Motor neuron (in vitro differentiated cells): ENCODE data around the gene CFAP251. TPM values are rescaled to one million over a fixed set of nuclear protein-coding genes. Genes with fewer than 3 reads are reported as not detected.

Source experiments
- ATAC-seq, 8 experiments: fragments of 200-7000 bp; cut with Tn5 transposase; replicated peaks in 6 of 8; 2 replicates each; pipeline ENCODE4 v1.8.0; 2021; ENCODE audit warnings: mild to moderate bottlenecking in 8 of 8, moderate library complexity in 8 of 8
- H3K27ac ChIP-seq, 2 donors: fragments of 250-450 bp; sonication (Bioruptor Pico); 2 replicates each; pipeline ENCODE4 v1.9.0; 2021; ENCODE audit warnings: antibody characterized with exemption in 2 of 2, mild to moderate bottlenecking in 2 of 2, moderate library complexity in 1 of 2
- H3K4me1 ChIP-seq, 2 donors: fragments of 250-450 bp; sonication (Bioruptor Pico); replicated peaks in 1 of 2; 2 replicates each; pipeline ENCODE4 v1.6.1; 2021; ENCODE audit warnings: antibody characterized with exemption in 2 of 2, mild to moderate bottlenecking in 2 of 2, moderate library complexity in 1 of 2
- H3K4me3 ChIP-seq, 5 donors: fragments of 250-450 bp; sonication (Bioruptor Pico); 2 replicates each; pipeline ENCODE4 v1.9.0; 2021; ENCODE audit warnings: antibody characterized with exemption in 5 of 5, mild to moderate bottlenecking in 5 of 5, moderate library complexity in 4 of 5
- WGBS, 10 experiments: fragments of 450-650 bp; shearing (Covaris generic); methylation state at CpG; one replicate each; pipeline ENCODE4 v1.0.0; 2022; 5-methylcytosine and 5-hydroxymethylcytosine counted together
- in situ Hi-C, 9 experiments: fragments of 400-800 bp; cut with MboI; loops; one replicate each; pipeline ENCODE4 v1.15.0; 2021; ENCODE audit warnings: low sequenced_read_pairs in 9 of 9, low pct_unique_long_range_greater_than_20kb in 2 of 9; ENCODE audit not compliant: unreplicated experiment in 9 of 9
- total RNA-seq, 8 experiments: library from RNA; unstranded; fragments of 300-600 nt; gene quantifications; 2 replicates each; pipeline versions ENCODE4 v1.2.3 to v1.2.4, GENCODE V29; 2022

Gene CFAP251
- total RNA-seq, 8 experiments from 2014 or later, result 1.7 to 5.3 (median 2.7) TPM

- Histone ChIP-seq H3K4me3 (no peak overlapping the region), H3K27ac (no peak overlapping the region), H3K4me1 (no peaks in the 10 kb centered on the region)
- in situ Hi-C loops, result no loop called here
- WGBS, 10 experiments, result 79 to 100% (median 97%) methylated on average over 1 to 6 of the region's 6 CpGs; no CpG with 5 or more reads in 2 of the 10 experiments
- no peak for ATAC-seq
Measured at GRCh38 chr12:122012184-122012583, 93.8 kb downstream of the CFAP251 start.

DNA sequence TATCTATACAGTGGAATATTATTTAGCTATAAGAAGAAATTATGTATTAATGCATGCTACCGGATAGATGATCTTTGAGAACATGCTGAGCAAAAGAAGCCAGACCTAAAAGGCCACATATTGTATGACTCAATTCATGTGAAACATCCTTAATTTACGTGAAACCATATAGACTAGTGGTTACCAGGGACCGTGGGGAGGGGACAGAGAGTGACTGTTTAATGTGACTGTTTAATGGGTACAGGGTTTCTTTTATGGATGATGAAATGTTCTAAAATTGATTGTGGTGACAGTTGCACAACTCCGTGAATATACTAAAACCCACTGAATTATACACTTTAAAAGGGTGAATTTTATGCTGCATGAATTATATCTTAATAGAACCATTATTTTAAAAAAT, 94.7 kb downstream of the CFAP251 start:
- H3K4me3 ChIP-seq, result no peak overlapping the region
- 58 to 100% (median 93%) methylated on average over 1 to 4 of the region's 4 CpGs; no CpG with 5 or more reads in 1 of the 10 experiments for WGBS, 10 experiments
- no peak for ATAC-seq
- in situ Hi-C loops, result no loop called here
- no peak overlapping the region for H3K27ac ChIP-seq
- H3K4me1 ChIP-seq, result no peaks in the 10 kb centered on the region

DNA sequence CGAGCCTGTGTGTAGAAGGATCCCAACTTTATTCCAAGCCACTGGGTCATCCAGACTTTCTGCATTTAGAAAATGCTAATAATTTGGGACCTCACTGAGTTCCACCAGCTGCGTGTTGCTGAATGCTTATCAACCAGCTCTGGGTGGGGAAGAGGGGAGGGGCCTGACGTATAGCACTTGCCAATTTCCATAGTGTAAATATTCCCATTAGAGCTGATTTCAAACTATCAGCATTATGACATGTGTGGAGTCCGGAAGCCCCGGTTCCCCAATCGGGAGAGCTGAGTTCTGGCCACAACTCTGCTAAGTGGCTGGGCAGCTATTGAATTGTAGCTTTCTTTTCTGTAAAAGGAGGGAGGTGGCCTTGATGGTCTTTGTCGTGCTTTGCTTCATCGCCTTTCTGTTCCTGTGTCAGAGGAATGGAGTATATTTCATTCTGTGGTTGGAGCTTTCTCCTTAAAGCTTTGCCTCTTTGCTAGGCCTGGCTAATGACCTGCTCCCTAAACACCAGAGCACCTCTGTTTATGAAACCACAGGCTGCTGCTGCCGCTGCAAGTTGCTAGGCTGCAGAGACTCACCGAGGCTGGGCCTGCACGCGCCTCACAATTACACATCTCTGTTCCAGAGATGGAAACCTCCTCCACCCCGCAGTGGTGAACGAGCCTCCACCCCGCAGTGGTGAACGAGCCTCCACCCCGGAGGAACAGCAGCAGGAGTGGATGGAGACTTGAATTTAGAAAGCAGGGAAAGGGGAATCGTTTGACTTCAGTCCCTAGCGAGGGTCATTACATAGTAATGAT, 95.6 kb downstream of the CFAP251 start:
- WGBS, 10 experiments, result 67 to 100% (median 85%) methylated on average over 1 to 13 of the region's 19 CpGs; no CpG with 5 or more reads in 2 of the 10 experiments
- H3K4me3 ChIP-seq, result no peak overlapping the region
- H3K4me1 ChIP-seq, result no peaks in the 10 kb centered on the region
- no peak overlapping the region for H3K27ac ChIP-seq
- peak in 1 of 8 experiments; percentile 26 for ATAC-seq
- in situ Hi-C loops, result no loop called here

GRCh38 chr12:122014781-122015180, 96.4 kb downstream of the CFAP251 start:
- 89 to 100% (median 93%) methylated on average over 1 to 4 of the region's 5 CpGs; no CpG with 5 or more reads in 2 of the 10 experiments for WGBS, 10 experiments
- no peak overlapping the region for H3K4me3 ChIP-seq
- H3K27ac ChIP-seq, result no peak overlapping the region
- no peak for ATAC-seq
- in situ Hi-C loops, result no loop called here
- no peaks in the 10 kb centered on the region for H3K4me1 ChIP-seq

GRCh38 chr12:122018457-122018856, 100.1 kb downstream of the CFAP251 start:
- H3K4me3 ChIP-seq, result no peak overlapping the region
- no peak overlapping the region for H3K27ac ChIP-seq
- in situ Hi-C loops, result no loop called here
- H3K4me1 ChIP-seq, result peaks cover 4 to 5% of the 10 kb centered on the region in 2 donors
- no peak for ATAC-seq

DNA sequence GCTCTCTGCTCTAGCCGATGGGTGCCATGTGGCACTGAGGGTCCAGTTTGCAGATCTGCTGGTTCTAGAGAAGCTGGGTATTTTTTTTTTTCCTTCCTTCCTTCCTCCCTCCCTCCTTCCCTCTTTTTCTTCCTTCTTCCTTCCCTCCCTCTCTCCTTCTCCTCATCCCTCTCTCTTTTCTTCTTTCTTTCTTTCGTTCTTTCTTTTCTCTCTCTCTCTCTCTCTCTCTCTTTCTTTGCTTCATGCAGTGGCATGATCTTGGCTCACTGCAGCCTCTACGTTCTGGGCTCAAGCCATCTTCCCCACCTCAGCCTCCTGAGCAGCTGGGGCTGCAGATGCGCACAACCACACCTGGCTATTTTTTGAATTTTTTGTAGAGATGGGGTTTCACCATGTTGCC, 100.5 kb downstream of the CFAP251 start:
- no peak overlapping the region for H3K27ac ChIP-seq
- no peak overlapping the region for H3K4me3 ChIP-seq
- peaks cover 4 to 6% of the 10 kb centered on the region in 2 donors for H3K4me1 ChIP-seq
- WGBS, 10 experiments, result 64 to 100% (median 87%) methylated on average over 2 to 4 of the region's 4 CpGs; no CpG with 5 or more reads in 2 of the 10 experiments
- in situ Hi-C loops, result no loop called here
- ATAC-seq, result no peak

- Histone ChIP-seq H3K4me3 (peak overlapping the region; percentile 54 to 79 (median 67)), H3K27ac (no peak overlapping the region), H3K4me1 (peaks cover 8 to 11% of the 10 kb centered on the region in 2 donors)
- in situ Hi-C loops, result no loop called here
- 36 to 77% (median 48%) methylated on average over 1 to 12 of the region's 16 CpGs; no CpG with 5 or more reads in 2 of the 10 experiments for WGBS, 10 experiments
- ATAC-seq, result no peak
Measured at GRCh38 chr12:122020795-122021192, 102.4 kb downstream of the CFAP251 start.

DNA sequence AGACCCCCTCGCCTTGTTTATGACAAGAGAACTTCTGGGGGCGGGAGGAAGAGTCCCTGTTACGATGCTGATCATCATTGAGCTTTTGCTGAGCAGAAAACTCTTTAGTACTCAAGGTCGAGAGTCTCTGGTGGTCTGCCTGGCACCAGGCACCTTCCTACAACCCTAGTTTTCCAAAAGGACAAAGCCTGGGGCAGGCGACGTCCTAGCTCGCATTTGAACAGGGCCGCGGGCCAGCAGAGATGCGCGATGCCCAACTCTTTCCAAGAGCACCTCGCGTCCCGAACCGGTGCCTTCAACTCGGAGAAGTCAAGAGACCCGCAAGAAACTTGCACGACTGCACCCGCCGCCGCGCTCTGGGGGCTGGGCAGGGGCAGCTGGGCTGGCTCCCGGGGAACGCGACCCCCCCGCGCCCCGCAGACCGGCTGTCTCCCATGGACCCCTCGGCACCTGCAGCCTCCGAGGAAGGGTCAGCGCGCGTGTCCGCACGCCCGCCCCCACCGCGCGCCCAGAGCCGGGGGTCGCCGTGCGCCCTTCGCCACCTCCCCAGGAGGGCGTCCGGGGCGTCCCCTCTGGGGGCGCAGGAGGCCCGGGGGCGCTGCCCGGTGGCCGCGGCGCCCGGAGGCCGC, 102.9 kb downstream of the CFAP251 start:
- ATAC-seq, result peak in 5 of 8 experiments; percentile 13 to 47 (median 26)
- WGBS, 10 experiments, result 0 to 33% (median 11%) methylated on average over 1 to 8 of the region's 57 CpGs; no CpG with 5 or more reads in 6 of the 10 experiments
- in situ Hi-C loops, result no loop called here
- Histone ChIP-seq H3K4me3 (peak overlapping the region; percentile 54 to 79 (median 67)), H3K27ac (peak overlapping the region; percentile 79 to 81), H3K4me1 (peaks cover 8 to 11% of the 10 kb centered on the region in 2 donors)

- WGBS, 10 experiments, result no CpG with 5 or more reads among the region's 83 CpGs
- H3K4me3 ChIP-seq, result peak within 1 kb of the TSS; percentile 54 to 79 (median 67)
- peak; percentile 66 to 86 (median 80) for ATAC-seq
- H3K4me1 ChIP-seq, result peaks cover 8 to 11% of the 10 kb centered on the region in 2 donors
- peak within 1 kb of the TSS; percentile 79 to 81 for H3K27ac ChIP-seq
- in situ Hi-C loops, result no loop called here
Measured at GRCh38 chr12:122021822-122022392, 103.5 kb downstream of the CFAP251 start, which contains the start of gene BCL7A. Gene BCL7A (plus strand): TSS chr12:122021884. CDS start chr12:122022092, 208 bp downstream.

DNA sequence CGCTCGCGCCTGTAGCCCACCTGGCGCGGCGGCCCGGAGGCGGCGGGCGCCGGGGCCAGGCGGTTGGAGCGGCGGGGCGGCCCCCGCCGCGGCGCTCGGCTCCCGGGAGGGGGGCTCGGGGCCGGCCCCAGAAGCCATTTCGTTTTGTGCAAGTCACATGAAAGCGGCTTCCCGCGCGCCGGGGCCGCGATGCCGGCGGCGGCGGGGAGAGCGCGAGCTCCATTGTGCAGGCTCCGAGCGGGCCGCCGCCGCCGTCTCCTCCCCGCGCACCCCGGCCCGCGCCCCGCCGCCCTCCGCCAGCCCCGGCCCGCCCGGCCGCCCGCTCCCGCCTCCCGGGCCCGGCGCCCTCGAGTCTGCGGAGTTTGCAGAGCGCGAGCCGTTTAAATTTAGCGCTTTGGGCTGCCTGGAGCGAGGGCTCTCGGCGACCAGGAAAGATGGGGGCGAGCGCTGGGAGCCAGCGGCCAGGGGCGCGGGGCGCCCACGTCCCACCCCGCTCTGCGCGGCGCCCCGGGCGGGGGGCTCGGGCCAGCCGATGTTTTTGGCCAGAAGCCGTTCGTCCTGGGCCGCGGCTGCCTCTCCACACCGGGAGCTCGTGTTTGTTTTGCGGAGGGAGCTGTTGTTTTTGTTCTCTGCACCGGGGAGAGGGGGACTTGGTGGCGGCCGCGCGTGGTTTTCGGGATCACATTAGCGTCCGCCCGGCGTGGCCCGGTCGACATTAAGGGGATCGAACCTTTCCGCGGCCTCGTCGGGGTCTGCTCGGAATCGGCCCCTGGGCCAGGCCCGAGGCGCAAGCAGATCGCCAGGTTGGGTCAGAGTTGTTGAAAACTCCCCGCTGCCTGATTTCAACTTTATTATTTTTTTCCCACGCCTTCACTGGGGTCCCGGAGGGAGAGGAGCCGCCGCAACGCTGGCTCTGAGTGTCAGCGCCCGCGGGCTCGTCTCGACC, 104.3 kb downstream of the CFAP251 start:
- peak; percentile 4 to 45 (median 12) for ATAC-seq
- peak overlapping the region; percentile 79 to 81 for H3K27ac ChIP-seq
- H3K4me3 ChIP-seq, result peak overlapping the region; percentile 54 to 79 (median 67)
- 0 to 2% (median 0%) methylated on average over 4 to 21 of the region's 124 CpGs; no CpG with 5 or more reads in 6 of the 10 experiments for WGBS, 10 experiments
- in situ Hi-C loops, result no loop called here
- H3K4me1 ChIP-seq, result peaks cover 8 to 13% of the 10 kb centered on the region in 2 donors

- in situ Hi-C loops, result no loop called here
- peak overlapping the region; percentile 54 to 79 (median 67) for H3K4me3 ChIP-seq
- H3K27ac ChIP-seq, result peak overlapping the region; percentile 79 to 81
- peaks cover 17 to 21% of the 10 kb centered on the region in 2 donors for H3K4me1 ChIP-seq
- ATAC-seq, result peak; percentile 13 to 54 (median 42)
- WGBS, 10 experiments, result 0 to 10% (median 2%) methylated on average over 2 to 18 of the region's 43 CpGs; no CpG with 5 or more reads in 5 of the 10 experiments
Measured at GRCh38 chr12:122023339-122024131, 105.1 kb downstream of the CFAP251 start.
